Hypothalamus (tissue), 51 donors: Measurements from ENCODE around the gene MBD4.

Source experiments
- DNase-seq, 51 donors: peaks; one replicate each; lab custom pipeline; 2025; lab: John Stamatoyannopoulos, UW

MBD4 gene

GRCh38 chr3:129433565-129433964 lies 6.2 kb downstream of the MBD4 start:
- no peak for DNase-seq

- no peak for DNase-seq
Observed at GRCh38 chr3:129432671-129433070, 7.1 kb downstream of the MBD4 start.

GRCh38 chr3:129432036-129432435 lies 7.7 kb downstream of the MBD4 start:
- DNase-seq: no peak

- no peak for DNase-seq
Observed at GRCh38 chr3:129429602-129430001, 10.1 kb downstream of the MBD4 start.

- DNase-seq: peak in 1 of 51 donors; percentile 58
Observed at GRCh38 chr3:129429080-129429451, 10.7 kb downstream of the MBD4 start.

GRCh38 chr3:129428376-129429079 lies 11.2 kb downstream of the MBD4 start, which contains the start of gene EFCAB12:
Gene EFCAB12 (minus strand): TSS chr3:129428636. CDS start chr3:129428488, 148 bp downstream.
- peak; percentile 40 to 98 (median 94) for DNase-seq

- peak in 3 of 51 donors; percentile 33 to 49 (median 37) for DNase-seq
Observed at GRCh38 chr3:129428007-129428375, 11.8 kb downstream of the MBD4 start.

GRCh38 chr3:129425619-129426018 lies 14.1 kb downstream of the MBD4 start:
- DNase-seq: no peak

GRCh38 chr3:129425213-129425612 lies 14.5 kb downstream of the MBD4 start:
- DNase-seq: no peak

GRCh38 chr3:129424185-129424841 lies 15.4 kb downstream of the MBD4 start:
- DNase-seq: peak in 1 of 51 donors; percentile 12

- no peak for DNase-seq
Observed at GRCh38 chr3:129422897-129423296, 16.9 kb downstream of the MBD4 start.

GRCh38 chr3:129421988-129422745 lies 17.6 kb downstream of the MBD4 start:
- DNase-seq: no peak

- no peak for DNase-seq
Observed at GRCh38 chr3:129421236-129421883, 18.4 kb downstream of the MBD4 start.

- no peak for DNase-seq
Observed at GRCh38 chr3:129419476-129419875, 20.3 kb downstream of the MBD4 start.

- DNase-seq: no peak
Observed at GRCh38 chr3:129418041-129418973, 21.4 kb downstream of the MBD4 start.

GRCh38 chr3:129417326-129417725 lies 22.4 kb downstream of the MBD4 start:
- no peak for DNase-seq

GRCh38 chr3:129416415-129416814 lies 23.3 kb downstream of the MBD4 start:
- DNase-seq: no peak

GRCh38 chr3:129415830-129416229 lies 23.9 kb downstream of the MBD4 start:
- no peak for DNase-seq

- no peak for DNase-seq
Observed at GRCh38 chr3:129415378-129415777, 24.4 kb downstream of the MBD4 start.
